ENCODE results near the gene PALM. TPM values are rescaled to one million over a fixed set of nuclear protein-coding genes. Genes with fewer than 3 reads are reported as not detected.

Gene PALM
- total and polyA plus RNA-seq, 7 donors: 4.9 to 17.9 (median 9.5) TPM

- intact Hi-C loops (cut with DNase I): no loop called here
- Histone ChIP-seq H3K27me3 (ENCODE audit: insufficient read depth in 3 of 3, low read length in 2 of 3) (peaks cover 0 to 19% (median 17%) of the 10 kb centered on the region in 3 donors), H3K27ac (peak overlapping the region; percentile 41), H3K9me3 (no peaks in the 10 kb centered on the region), H3K4me3 (peak overlapping the region; percentile 60), H3K4me1 (peaks cover 18% of the 10 kb centered on the region), H3K36me3 (ENCODE audit: insufficient read depth in 1 of 2, low read depth in 1 of 2) (no peaks in the 10 kb centered on the region)
- DNase-seq: peak; percentile 87
- TF ChIP-seq CTCF (IDR thresholded peaks at IDR 0.05): no peak
- WGBS, 3 donors: 1 to 8% (median 2%) methylated on average over 14 to 15 of the region's 15 CpGs
- peak in 3 of 4 donors; percentile 9 to 12 (median 11) for ATAC-seq
Measured at GRCh38 chr19:677201-677600, 31.5 kb upstream of the PALM start.

- no peak for TF ChIP-seq CTCF (IDR thresholded peaks at IDR 0.05)
- Histone ChIP-seq H3K9me3 (no peaks in the 10 kb centered on the region), H3K4me3 (peak overlapping the region; percentile 60), H3K4me1 (peaks cover 18% of the 10 kb centered on the region), H3K27ac (peak overlapping the region; percentile 41), H3K36me3 (ENCODE audit: insufficient read depth in 1 of 2, low read depth in 1 of 2) (no peaks in the 10 kb centered on the region), H3K27me3 (ENCODE audit: insufficient read depth in 3 of 3, low read length in 2 of 3) (peaks cover 0 to 19% (median 17%) of the 10 kb centered on the region in 3 donors)
- ATAC-seq (no peak), DNase-seq (peak; percentile 25 to 56)
- WGBS, 3 donors: 32 to 56% (median 38%) methylated on average over 19 to 22 of the region's 22 CpGs
- intact Hi-C loops (cut with DNase I): no loop called here
Measured at GRCh38 chr19:677601-678436, 30.9 kb upstream of the PALM start.

GRCh38 chr19:678791-679388, 29.8 kb upstream of the PALM start:
- Histone ChIP-seq H3K4me3 (peak overlapping the region; percentile 82), H3K27me3 (ENCODE audit: insufficient read depth in 3 of 3, low read length in 2 of 3) (peaks cover 0 to 19% (median 17%) of the 10 kb centered on the region in 3 donors), H3K36me3 (ENCODE audit: insufficient read depth in 1 of 2, low read depth in 1 of 2) (no peaks in the 10 kb centered on the region), H3K9me3 (no peaks in the 10 kb centered on the region), H3K27ac (peak overlapping the region; percentile 85), H3K4me1 (peaks cover 18% of the 10 kb centered on the region)
- DNase-seq: no peak
- ATAC-seq: no peak
- TF ChIP-seq CTCF (IDR thresholded peaks at IDR 0.05): no peak
- 89 to 94% (median 93%) methylated on average over 16 of the region's 16 CpGs for WGBS, 3 donors
- intact Hi-C loops (cut with DNase I): no loop called here

DNA sequence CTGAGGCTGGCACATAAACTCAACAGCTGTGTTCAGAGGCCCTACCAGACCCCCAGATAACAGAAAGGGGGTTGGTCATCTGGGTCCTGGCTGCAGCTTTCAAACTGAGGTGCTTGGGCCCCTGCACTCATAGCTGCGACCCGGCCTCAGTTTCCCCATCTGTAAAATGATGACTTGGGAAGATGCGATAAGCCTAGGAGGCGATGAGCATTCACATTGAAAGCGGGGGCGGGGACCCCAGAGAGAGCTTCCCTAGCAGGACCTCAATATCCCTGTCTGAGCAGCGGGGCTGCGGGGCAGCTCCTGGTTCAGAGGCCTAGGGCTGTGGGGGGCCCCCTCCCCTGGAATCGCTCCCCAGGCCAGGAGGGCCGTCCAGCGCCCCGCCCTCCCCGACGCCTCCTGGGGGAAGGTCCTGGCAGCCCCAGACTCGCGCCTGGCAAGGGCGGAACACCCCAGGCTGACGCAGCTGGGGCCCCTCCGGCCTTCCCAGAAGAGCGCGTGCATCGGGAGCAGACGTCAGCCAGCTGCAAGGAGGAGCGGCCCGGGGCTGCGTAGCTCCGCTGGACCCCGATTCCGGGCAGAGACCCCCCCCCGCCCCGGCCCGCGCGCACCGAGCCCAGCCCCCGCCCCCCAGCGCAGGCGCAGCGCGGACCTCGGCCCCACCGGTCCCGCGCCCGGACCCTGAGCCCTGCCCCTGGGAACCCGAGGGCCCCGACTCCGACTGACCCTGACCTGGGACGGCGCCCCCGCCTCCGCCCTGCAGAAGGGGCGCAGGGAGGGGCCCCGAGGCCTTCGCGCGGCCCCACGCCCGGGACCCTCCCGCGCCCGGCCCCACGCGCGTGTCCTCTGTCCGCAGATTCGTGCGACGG, 29.1 kb upstream of the PALM start:
- DNase-seq: peak; percentile 76 to 85
- Histone ChIP-seq H3K4me1 (peaks cover 18% of the 10 kb centered on the region), H3K27me3 (ENCODE audit: insufficient read depth in 3 of 3, low read length in 2 of 3) (peaks cover 0 to 18% (median 14%) of the 10 kb centered on the region in 3 donors), H3K27ac (peak overlapping the region; percentile 85), H3K36me3 (ENCODE audit: insufficient read depth in 1 of 2, low read depth in 1 of 2) (no peaks in the 10 kb centered on the region), H3K4me3 (peak overlapping the region; percentile 82), H3K9me3 (no peaks in the 10 kb centered on the region)
- no peak for TF ChIP-seq CTCF (IDR thresholded peaks at IDR 0.05)
- 6 to 10% (median 10%) methylated on average over 34 to 69 of the region's 69 CpGs for WGBS, 3 donors
- intact Hi-C loops (cut with DNase I): no loop called here
- ATAC-seq: no peak

Measured in psoas muscle (tissue), 8 donors.